Suppressor macrophage treated with lipopolysaccharide for 4 hours (primary cell): ENCODE measurements around the gene CAMTA1.

Experiments used
- DNase-seq: peaks from one replicate; pipeline ENCODE4 v3.0.0-alpha.2; 2020

CAMTA1 gene

GRCh38 chr1:7572654-7573152 lies 787.4 kb downstream of the CAMTA1 start:
- DNase-seq: no peak

GRCh38 chr1:7573481-7573880 lies 788.2 kb downstream of the CAMTA1 start:
- no peak for DNase-seq

- DNase-seq: no peak
These were observed 789.1 kb downstream of the CAMTA1 start for GRCh38 chr1:7574121-7575040.

GRCh38 chr1:7575041-7575400 lies 789.8 kb downstream of the CAMTA1 start:
- DNase-seq: no peak

GRCh38 chr1:7576946-7577657 lies 791.8 kb downstream of the CAMTA1 start:
- DNase-seq: no peak

GRCh38 chr1:7578206-7578605 lies 793.0 kb downstream of the CAMTA1 start:
- DNase-seq: no peak

GRCh38 chr1:7579016-7579415 lies 793.8 kb downstream of the CAMTA1 start:
- no peak for DNase-seq

GRCh38 chr1:7579831-7580804 lies 794.9 kb downstream of the CAMTA1 start:
- no peak for DNase-seq

GRCh38 chr1:7580923-7581753 lies 795.9 kb downstream of the CAMTA1 start:
- no peak for DNase-seq

GRCh38 chr1:7581754-7582459 lies 796.7 kb downstream of the CAMTA1 start:
- no peak for DNase-seq

GRCh38 chr1:7582460-7582972 lies 797.3 kb downstream of the CAMTA1 start:
- DNase-seq: no peak

- DNase-seq: no peak
These were observed 798.2 kb downstream of the CAMTA1 start for GRCh38 chr1:7583291-7584096.

GRCh38 chr1:7584157-7584556 lies 798.9 kb downstream of the CAMTA1 start:
- no peak for DNase-seq

- no peak for DNase-seq
These were observed 799.4 kb downstream of the CAMTA1 start for GRCh38 chr1:7584643-7585042.

- no peak for DNase-seq
These were observed 800.1 kb downstream of the CAMTA1 start for GRCh38 chr1:7585216-7585907.

- DNase-seq: no peak
These were observed 801.0 kb downstream of the CAMTA1 start for GRCh38 chr1:7586031-7586941.

- no peak for DNase-seq
These were observed 802.0 kb downstream of the CAMTA1 start for GRCh38 chr1:7587108-7587772.
